ENCODE results near the gene CTNNA3.

DNA sequence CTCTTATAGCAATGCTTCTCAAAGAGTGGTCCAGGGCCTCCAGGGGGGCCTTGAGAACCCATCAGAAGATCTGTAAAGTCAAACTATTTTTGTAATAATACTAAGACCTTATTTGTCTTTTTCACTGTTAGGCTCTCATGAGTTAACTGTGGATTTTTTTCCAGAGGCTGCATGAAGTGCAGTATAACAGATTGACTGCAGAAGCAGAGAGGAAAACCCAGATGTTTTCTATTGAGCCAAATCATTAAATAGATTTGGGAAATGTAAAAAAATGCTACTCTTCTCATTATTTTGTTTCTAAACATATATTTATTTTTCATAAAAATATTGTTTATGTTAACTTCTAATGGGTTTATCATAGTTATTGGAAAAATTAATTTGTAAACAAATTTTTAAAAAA is 1359.2 kb downstream of the CTNNA3 start:
- TF ChIP-seq FOXA1 (IDR thresholded peaks at IDR 0.05): no peak
- TF ChIP-seq CTCF (IDR thresholded peaks at IDR 0.05; ENCODE audit: low read depth, low read length, missing input control): no peak
- no peak for TF ChIP-seq MAX (IDR thresholded peaks at IDR 0.05)
- no peak for TF ChIP-seq HNF4G (IDR thresholded peaks at IDR 0.05)
- TF ChIP-seq ZBTB33 (IDR thresholded peaks at IDR 0.05): no peak
